Osteoblast (primary cell): Measurements from ENCODE around the gene IPO4. TPM values are rescaled to one million over a fixed set of nuclear protein-coding genes. Genes with fewer than 3 reads are reported as not detected.

Source experiments
- DNase-seq: peaks from one replicate; pipeline ENCODE4 v3.0.0; 2011; ENCODE audit warnings: low spot score, mixed read lengths; ENCODE audit not compliant: insufficient read length; ENCODE audit errors: missing footprints
- H2AFZ ChIP-seq: 2 replicates; pipeline ENCODE4 v1.6.0; 2011; ENCODE audit warnings: mild to moderate bottlenecking, low read length
- H3K27ac ChIP-seq: 2 replicates; pipeline ENCODE4 v1.5.1; 2011; ENCODE audit warnings: mild to moderate bottlenecking, low read depth, low read length, moderate library complexity
- H3K27me3 ChIP-seq: 2 replicates; pipeline ENCODE4 v1.6.0; 2012; ENCODE audit warnings: mild to moderate bottlenecking, control low read depth, inconsistent platforms, low read length, moderate library complexity; ENCODE audit not compliant: insufficient read depth
- H3K36me3 ChIP-seq: 2 replicates; pipeline ENCODE4 v1.5.1; 2011; ENCODE audit warnings: mild to moderate bottlenecking, low read length, control low read depth, moderate library complexity; ENCODE audit not compliant: insufficient read depth
- H3K4me1 ChIP-seq: 2 replicates; pipeline ENCODE4 v1.5.1; 2011; ENCODE audit warnings: mild to moderate bottlenecking, low read length, control low read depth, moderate library complexity; ENCODE audit not compliant: insufficient read depth
- H3K4me2 ChIP-seq: 2 replicates; pipeline ENCODE4 v1.6.0; 2011; ENCODE audit warnings: mild to moderate bottlenecking, low read length; ENCODE audit not compliant: insufficient read depth
- H3K4me3 ChIP-seq: fragments of 200-600 bp; sonication (generic); 3 replicates; pipeline ENCODE4 v1.5.1; 2012; ENCODE audit warnings: mild to moderate bottlenecking, low read length, inconsistent platforms; ENCODE audit not compliant: insufficient read depth
- H3K79me2 ChIP-seq: 2 replicates; pipeline ENCODE4 v1.6.0; 2012; ENCODE audit warnings: mild to moderate bottlenecking, low read length, control low read depth, inconsistent platforms; ENCODE audit not compliant: insufficient read depth
- H3K9me3 ChIP-seq: 2 replicates; pipeline ENCODE4 v1.5.1; 2011; ENCODE audit warnings: low read depth, low read length, control low read depth
- H4K20me1 ChIP-seq: 2 replicates; pipeline ENCODE4 v1.6.0; 2012; ENCODE audit warnings: mild to moderate bottlenecking, low read length, control low read depth; ENCODE audit not compliant: insufficient read depth
- total RNA-seq: library from RNA; depleted of rRNA; stranded (reverse); fragments of >200 nt; gene quantifications from 2 replicates; pipeline ENCODE4 v1.2.3, GENCODE V29; 2012
- TF ChIP-seq, protein P1 (sequence below): IDR thresholded peaks from 2 replicates; pipeline ENCODE4 v1.5.1; 2011; ENCODE audit warnings: mild to moderate bottlenecking, low read depth, low read length, moderate library complexity; ENCODE audit errors: extremely low read depth

Gene IPO4
- total RNA-seq, 1 donor = 47.0 TPM

DNA sequence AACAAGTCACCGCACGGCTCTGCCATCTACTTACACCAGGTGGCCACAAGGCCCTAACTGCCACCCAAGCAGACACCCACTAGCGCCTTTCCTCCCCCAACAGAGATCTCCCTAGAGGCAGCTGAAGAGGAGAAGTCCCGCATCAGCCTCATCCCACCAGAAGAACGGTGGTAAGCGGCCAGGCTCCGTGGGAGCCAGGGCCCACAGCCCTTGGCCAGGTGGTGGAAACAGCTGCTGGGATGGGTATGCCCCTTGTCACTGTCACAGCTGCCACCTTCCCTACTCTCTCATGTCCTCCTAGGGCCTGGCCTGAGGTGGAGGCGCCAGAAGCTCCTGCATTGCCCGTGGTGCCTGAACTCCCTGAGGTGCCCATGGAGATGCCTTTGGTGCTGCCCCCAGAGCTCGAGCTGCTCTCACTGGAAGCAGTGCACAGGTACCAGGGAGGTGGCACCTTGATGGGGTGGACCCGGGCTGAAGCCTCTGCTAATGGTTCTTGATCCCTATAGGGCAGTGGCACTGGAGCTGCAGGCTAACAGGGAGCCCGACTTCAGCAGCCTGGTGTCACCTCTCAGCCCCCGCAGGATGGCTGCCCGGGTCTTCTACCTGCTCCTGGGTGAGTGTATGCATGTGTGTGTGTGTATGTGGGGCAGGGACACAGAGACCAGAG lies 9.2 kb downstream of the IPO4 start:
- Histone ChIP-seq H4K20me1 (no peaks in the 10 kb centered on the region), H3K79me2 (no peaks in the 10 kb centered on the region), H3K4me2 (no peak overlapping the region), H2AFZ (no peak overlapping the region), H3K4me3 (no peak overlapping the region), H3K36me3 (peaks cover 64% of the 10 kb centered on the region), H3K9me3 (no peaks in the 10 kb centered on the region), H3K27me3 (no peaks in the 10 kb centered on the region), H3K27ac (peak overlapping the region; percentile 72), H3K4me1 (peaks cover 7% of the 10 kb centered on the region)
- TF ChIP-seq, protein P1, sequence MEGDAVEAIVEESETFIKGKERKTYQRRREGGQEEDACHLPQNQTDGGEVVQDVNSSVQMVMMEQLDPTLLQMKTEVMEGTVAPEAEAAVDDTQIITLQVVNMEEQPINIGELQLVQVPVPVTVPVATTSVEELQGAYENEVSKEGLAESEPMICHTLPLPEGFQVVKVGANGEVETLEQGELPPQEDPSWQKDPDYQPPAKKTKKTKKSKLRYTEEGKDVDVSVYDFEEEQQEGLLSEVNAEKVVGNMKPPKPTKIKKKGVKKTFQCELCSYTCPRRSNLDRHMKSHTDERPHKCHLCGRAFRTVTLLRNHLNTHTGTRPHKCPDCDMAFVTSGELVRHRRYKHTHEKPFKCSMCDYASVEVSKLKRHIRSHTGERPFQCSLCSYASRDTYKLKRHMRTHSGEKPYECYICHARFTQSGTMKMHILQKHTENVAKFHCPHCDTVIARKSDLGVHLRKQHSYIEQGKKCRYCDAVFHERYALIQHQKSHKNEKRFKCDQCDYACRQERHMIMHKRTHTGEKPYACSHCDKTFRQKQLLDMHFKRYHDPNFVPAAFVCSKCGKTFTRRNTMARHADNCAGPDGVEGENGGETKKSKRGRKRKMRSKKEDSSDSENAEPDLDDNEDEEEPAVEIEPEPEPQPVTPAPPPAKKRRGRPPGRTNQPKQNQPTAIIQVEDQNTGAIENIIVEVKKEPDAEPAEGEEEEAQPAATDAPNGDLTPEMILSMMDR = no peak
- DNase-seq = peak; percentile 19

DNA sequence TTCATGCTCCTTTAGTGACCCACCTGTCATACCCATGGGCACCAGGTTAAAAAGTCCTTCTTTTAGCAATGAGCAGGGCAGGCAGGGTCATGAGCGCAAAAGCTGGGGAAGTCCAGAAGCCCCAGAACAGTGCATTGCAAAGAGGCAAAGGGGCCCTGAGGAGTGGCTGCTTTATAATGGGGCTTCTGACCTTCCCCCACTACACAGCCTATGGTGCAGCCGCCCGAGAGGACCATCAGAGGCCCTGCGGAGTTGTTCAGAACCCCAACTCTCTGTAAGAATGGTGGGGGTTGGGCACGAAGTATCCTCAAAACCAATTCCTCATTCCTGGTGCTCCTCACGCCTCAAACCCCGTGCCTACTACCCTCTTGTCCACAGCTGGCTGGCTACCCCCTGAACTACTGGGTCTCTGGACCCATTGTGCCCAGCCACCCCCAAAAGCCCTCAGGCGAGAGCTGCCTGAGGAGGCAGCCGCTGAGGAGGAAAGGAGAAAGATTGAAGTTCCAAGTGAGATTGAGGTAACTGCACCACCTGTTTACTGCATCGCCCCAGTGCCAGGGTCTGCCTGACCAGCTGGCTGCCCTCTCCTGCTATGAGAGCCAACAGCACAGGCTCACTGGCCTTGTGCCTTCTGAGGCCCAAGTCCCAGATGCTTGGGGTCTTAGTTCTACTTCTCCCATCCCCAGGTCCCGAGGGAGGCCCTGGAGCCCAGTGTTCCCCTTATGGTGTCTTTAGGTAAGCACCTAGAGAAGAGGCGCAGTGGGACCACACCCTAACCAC lies 10.0 kb downstream of the IPO4 start:
- H3K79me2 ChIP-seq = no peaks in the 10 kb centered on the region
- peaks cover 7% of the 10 kb centered on the region for H3K4me1 ChIP-seq
- H3K27ac ChIP-seq = no peak overlapping the region
- H3K27me3 ChIP-seq = no peaks in the 10 kb centered on the region
- DNase-seq = peak; percentile 46
- no peaks in the 10 kb centered on the region for H3K9me3 ChIP-seq
- TF ChIP-seq, protein P1 = no peak
- no peak overlapping the region for H2AFZ ChIP-seq
- H4K20me1 ChIP-seq = no peaks in the 10 kb centered on the region
- H3K4me2 ChIP-seq = no peak overlapping the region
- no peak overlapping the region for H3K4me3 ChIP-seq
- peaks cover 57% of the 10 kb centered on the region for H3K36me3 ChIP-seq

DNA sequence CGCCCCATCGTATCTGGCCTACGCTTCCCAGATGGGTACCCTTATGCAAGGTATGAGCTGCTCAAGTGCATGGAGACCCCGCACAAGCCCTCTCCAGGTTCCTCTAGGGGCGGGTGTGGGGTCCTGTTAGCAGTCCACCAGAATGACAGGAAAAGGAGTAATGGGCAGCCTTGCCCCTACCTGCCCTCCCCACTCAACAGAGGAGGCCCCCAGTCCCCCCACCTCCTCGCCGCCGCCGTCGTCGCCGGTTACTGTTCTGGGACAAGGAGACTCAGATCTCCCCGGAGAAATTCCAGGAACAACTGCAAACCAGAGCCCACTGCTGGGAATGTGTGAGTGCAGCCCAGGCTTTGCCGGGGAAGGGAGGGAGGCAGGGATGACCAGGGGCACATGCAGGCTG lies 10.7 kb downstream of the IPO4 start:
- Histone ChIP-seq H3K4me3 (no peak overlapping the region), H4K20me1 (no peaks in the 10 kb centered on the region), H3K36me3 (peaks cover 54% of the 10 kb centered on the region), H3K4me2 (no peak overlapping the region), H2AFZ (no peak overlapping the region), H3K27me3 (no peaks in the 10 kb centered on the region), H3K79me2 (no peaks in the 10 kb centered on the region), H3K27ac (no peak overlapping the region), H3K4me1 (peaks cover 7% of the 10 kb centered on the region), H3K9me3 (no peaks in the 10 kb centered on the region)
- peak; percentile 26 for DNase-seq
- TF ChIP-seq, protein P1 = no peak

DNA sequence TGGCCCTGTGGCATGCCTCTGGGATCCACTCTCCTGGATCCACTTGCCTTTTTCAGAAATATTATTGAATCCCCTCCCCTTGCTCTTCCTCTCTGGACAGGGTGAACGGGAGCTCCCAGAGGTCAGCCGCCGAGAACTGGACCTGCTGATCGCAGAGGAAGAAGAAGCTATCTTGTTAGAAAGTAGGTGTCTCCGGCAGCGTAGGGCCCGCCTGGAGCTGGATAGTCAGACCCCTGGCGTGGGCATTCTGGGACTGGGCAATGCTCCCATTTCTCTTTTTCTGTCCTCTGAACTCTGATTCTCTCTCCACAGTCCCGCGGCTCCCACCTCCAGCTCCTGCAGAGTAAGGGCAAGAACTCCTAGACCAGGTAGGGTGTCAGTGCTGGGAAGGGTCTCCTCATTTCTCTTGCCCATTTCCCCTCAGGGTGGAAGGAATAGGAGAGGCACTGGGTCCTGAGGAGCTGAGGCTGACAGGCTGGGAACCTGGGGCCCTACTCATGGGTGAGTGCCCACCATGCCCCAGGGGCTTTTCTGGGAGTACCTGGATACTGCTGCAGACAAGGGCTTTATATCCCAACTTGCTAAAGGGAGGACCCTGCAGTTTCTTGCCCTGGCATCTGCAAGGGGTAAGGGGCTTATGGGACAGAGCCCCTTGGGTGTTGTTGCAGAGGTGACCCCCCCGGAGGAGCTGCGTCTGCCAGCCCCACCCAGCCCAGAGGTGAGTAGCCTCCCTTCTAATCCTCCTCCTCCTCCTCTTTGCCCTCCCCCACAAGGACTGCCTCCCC lies 11.4 kb downstream of the IPO4 start:
- TF ChIP-seq, protein P1 = no peak
- Histone ChIP-seq H3K27me3 (no peaks in the 10 kb centered on the region), H3K27ac (no peak overlapping the region), H3K9me3 (no peaks in the 10 kb centered on the region), H2AFZ (no peak overlapping the region), H3K4me1 (peaks cover 7% of the 10 kb centered on the region), H3K36me3 (peaks cover 48% of the 10 kb centered on the region), H3K79me2 (no peaks in the 10 kb centered on the region), H4K20me1 (no peaks in the 10 kb centered on the region), H3K4me2 (no peak overlapping the region), H3K4me3 (no peak overlapping the region)
- peak; percentile 63 for DNase-seq
